HG03571 (cell line): ENCODE results near the gene ZNF394.

ENCODE experiments used
- ATAC-seq: cut with Tn5 transposase; IDR thresholded peaks from one replicate; pipeline ENCODE4 v1.9.1; 2021; ENCODE audit not compliant: unreplicated experiment

Gene ZNF394

DNA sequence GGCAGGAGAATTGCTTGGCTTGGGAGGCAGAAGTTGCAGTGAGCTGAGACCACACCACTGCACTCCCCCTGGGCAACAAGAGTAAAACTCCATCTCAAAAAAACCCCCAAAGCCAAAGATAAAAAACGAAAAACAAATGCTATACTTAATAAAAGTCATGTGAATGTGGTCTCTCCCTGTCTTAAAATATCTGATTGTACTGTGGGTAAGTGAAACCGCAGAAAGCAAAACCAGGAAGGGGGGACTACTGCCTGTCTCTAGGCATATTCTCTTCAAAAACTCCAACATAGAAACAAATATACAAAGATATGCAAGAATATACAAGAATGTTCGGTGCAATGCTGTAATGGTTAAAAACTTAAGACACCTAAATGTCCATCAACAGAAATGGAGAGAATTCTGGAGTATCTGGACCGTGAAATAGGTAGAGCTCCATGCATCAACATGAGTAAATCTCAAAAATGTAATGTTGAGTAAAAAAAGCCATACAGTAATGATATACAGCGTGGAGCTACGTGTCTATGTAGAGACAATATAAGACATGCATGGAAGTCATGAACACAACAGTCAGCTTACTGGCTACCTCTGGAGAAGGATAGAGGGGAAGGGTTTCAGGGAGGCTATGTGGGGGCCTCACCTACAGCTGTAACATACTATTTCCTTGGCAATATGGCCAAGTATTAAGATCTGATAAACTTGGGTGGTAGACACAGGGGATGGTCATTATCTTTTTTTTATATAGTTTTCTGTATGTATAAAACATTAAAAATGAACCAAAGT is 2.1 kb downstream of the ZNF394 start:
- ATAC-seq, result no peak

- no peak for ATAC-seq
These were observed 6.3 kb downstream of the ZNF394 start for GRCh38 chr7:99493823-99494222.

DNA sequence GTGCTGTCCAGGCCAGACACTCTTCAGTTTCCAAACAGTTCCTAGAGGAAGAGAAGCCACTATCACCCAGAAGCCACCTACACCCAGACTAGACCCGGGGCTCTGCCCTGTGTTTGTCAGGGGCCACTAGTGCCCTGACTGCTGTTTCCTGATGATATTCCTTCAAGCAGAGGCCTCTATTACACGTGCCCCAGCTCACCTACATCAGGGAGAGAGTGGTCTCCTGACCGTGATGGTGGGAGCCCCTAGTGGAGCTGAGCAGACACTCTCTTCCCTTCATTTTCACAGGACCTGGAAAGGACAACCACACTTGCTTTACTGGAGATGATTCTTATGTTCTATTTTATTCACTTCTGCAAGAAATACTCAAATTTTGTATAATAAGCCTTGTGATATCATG is 9.2 kb downstream of the ZNF394 start:
- ATAC-seq, result no peak

- ATAC-seq, result no peak
These were observed 10.8 kb downstream of the ZNF394 start for GRCh38 chr7:99489235-99489634.

DNA sequence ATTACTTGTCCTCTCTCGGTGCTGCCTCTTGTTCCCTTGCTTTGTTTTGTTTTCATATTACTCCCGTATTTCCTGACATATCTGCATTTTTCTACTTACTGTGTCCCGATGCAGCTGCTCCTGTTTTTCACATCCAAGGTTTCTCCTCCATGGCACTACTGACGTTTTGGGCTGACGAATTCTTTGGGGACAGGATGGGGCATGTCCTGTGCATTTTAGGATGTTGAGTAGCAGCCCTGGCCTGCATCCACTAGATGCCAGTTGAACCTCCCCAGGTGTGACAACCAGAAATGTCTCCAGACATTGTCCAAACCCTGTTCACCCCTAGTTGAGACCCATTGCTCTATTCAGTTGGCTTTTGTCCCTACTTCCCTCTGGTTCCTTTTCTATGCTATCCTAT is 15.0 kb downstream of the ZNF394 start:
- ATAC-seq, result no peak

DNA sequence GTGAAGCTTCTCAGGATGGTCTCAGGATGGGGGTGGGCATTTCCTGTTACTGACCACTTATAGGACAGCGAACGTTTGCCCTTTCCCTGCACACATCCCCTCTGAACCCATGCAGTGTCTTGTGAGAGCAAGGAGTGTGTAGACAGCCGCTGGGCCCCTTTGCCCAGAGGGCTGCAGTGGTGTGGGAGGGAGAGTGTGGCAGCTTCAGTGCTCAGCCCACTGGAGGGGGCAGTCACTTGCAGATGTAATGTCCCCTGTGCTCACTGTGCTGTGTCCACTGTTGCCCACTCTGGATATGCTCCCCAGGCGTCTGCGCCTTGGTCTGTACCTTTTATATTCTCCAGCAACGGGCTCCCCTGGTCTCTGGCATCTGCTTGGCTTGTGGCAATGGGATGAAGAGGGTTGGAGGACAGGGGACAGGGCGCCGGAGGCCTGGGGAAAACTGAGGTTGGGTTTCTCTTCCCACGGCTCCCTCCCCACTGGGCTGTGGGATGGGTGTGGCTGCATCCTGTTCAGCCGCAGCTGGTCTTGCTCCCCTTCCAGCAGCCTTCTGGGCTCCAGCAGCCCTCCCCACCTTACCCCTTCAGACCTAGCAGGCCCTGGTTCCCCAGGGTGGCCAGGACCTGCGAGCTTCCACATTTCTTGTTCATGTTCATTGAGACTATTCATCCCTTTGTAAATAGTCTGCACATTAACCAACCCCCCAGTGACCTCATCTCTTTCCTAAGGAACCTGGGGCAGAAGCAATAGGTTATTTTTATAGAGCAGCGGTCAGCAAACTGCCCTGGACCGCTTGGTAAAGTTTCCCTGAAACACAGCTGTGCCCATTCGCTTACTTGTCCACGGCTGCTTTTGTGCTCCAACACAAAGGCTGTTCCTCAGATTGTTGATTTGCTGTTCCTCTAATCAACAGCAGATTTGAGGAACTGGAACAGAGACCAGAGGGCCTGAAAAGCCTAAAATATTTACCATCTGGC is 21.3 kb downstream of the ZNF394 start:
- ATAC-seq, result no peak

DNA sequence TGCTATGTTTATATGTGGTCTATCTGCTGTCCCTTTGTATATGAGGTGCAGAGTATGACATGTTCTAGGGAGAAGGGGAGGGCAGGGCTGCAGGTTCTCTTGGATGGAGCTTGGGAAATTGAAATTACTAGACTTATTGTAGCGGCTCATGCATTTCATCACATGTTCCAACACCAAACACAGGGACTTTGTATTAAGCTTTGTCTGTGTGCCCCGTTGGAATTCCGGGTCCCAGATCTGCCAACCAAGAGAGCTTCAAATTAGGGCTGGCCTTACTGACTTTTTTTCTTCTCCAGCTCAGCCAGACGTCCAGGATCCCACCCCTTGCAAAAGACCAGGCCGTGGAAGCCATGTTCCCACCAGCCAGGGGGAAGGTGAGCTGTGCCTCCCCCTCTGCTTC is 24.0 kb downstream of the ZNF394 start:
- ATAC-seq, result no peak

GRCh38 chr7:99473315-99473596 is 26.8 kb downstream of the ZNF394 start:
- ATAC-seq, result peak; percentile 15

DNA sequence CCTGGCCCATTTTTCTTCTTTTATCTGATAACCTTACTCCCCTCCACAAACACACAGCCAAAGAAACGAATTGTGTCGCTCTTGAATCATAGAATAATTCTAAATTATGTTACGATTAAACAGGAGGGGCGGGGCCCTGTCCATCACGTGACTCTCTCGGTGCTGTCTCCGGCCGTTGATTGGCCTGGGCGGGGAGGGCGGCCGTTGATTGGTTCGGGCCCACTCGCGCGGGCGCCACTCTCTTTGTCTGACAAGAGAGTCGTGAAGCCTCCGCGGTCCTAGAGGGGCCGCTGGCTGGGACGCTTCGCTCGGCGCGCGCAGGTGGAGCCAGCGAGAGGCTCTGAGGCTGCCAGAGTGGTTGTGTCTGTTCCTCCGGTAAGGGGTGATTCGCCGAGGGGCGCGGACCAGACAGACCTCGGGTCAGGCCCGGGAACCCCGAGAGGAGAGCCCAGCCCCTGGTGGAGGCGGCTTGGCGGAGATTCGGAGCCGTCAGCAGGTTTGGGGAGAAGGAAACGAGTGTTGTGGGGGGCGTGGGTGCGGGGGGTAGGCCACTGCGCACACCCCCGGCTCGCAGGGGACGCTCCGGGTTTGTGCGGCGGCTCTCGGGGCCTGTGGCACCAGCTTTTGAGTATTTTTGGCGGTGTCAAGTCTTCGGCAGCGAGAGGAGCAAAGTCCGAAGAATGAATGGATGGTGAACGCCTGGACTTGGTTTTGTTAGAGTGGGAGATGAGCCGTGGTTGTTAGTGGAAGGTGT is 27.3 kb downstream of the ZNF394 start, which contains the start of gene ZNF789:
Gene ZNF789 (plus strand): TSS at position 330 of the 754 bp plus-strand sequence. CDS start 3,567 bp downstream, outside the sequence.
- peak; percentile 94 for ATAC-seq

DNA sequence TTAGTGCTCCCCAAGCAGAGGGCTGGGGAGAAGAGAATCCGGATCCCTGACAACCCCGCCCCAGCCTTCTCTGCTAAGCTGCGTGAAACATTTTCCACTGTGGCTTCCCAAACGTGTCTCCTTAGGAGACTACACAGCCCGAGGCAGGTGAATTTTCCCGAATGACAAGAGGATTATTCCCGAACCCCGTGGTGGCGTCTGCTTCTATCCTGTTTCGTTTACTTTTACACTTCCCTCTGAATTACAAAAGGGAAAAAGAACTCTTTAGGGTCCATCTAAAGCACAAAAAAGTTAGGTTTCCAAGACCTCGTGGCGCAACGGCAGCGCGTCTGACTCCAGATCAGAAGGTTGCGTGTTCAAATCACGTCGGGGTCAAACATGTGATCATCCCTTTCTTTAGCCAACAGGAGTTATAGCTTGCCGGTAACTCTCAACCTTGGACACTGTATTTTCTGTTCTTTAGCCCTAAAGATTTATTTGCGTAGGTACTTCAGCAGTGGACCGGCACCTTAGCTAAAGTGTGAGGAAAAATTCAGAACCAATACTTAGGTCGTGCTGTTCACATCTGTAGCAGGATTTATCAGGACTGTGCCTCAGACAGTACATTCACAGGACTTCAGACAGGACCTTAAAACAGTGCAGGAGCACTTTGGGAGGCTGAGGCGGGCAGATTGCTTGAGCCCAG is 30.6 kb downstream of the ZNF394 start:
- no peak for ATAC-seq

- no peak for ATAC-seq
These were observed 31.7 kb downstream of the ZNF394 start for GRCh38 chr7:99468336-99468918.

- ATAC-seq, result no peak
These were observed 34.7 kb downstream of the ZNF394 start for GRCh38 chr7:99465421-99465768.

DNA sequence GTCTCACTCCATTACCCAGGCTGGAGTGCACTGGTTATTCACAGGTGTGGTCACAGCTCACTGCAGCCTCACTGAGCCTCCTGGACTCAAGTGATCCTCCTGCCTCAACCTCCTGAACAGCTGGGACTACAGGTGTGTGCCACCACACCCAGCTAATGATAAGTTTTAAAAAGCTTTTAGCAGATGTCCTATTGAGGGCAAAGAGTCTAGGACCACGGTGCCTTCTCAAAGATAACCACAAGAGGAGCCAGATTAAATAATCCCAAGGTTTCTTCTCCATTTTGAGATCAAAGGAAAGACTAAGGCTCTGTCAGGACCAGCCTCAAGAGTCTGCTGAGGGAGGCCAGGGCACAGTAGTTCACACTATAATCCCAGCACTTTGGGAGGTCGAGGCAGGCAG is 38.9 kb downstream of the ZNF394 start:
- no peak for ATAC-seq

GRCh38 chr7:99460651-99461050 is 39.4 kb downstream of the ZNF394 start:
- ATAC-seq, result no peak

DNA sequence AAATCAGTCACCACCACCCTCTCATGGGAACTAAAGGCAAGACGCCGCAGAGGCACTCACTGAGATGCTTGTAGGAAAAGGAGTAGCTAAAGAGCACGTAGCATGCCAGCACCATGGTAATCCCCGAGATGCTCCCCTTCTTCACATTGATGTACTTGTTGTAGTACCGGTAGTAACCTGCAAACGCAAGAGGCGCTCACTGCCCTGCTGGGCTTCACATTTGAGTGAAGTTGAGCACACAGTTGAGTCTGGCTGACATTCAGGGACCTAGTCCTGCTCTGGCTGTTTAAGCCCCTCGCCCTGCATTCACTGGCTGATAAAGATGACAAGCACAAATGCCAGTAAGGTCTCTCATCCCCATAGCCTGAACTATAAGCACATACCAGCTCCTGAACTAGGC is 41.0 kb downstream of the ZNF394 start:
- no peak for ATAC-seq

DNA sequence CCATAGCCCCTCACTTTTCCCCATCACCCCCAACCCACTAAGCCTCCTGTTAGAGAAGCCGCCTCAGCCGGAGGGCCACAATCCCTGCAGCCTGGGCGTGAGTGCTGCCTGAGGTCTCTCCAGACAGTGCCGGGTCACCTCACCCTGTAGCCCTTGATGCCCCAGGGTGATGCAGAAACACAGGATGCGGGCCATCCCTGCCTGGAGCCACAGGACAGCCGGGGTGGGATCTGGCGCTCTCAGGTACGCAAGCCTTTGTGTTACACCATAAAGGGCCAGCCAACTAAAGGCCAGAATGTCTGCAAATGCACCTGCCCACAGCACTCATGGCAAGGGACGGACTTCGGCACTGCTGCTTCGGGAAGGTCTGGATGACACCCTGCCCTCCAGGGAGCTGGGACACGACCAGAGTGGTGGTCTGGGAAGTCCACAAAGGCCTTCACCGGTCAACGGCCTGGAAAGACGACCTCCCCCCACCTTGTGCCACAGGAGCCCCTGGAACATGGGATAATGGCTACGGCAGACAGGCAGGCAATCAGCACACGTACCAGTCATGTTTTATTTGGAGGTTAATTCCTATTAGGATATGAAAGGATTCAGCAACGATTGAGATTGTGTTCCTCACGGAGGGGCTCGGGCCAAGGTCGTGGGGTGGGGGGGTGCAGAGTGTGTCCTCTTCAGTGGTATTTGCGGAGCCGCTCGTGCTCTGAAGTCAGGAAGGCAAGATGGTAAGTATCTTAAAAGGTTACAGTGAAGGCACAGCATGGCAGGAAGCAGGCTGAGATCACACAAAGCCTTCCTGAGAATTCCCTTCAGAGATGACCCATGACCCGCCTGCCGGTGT is 42.2 kb downstream of the ZNF394 start:
- ATAC-seq, result no peak

DNA sequence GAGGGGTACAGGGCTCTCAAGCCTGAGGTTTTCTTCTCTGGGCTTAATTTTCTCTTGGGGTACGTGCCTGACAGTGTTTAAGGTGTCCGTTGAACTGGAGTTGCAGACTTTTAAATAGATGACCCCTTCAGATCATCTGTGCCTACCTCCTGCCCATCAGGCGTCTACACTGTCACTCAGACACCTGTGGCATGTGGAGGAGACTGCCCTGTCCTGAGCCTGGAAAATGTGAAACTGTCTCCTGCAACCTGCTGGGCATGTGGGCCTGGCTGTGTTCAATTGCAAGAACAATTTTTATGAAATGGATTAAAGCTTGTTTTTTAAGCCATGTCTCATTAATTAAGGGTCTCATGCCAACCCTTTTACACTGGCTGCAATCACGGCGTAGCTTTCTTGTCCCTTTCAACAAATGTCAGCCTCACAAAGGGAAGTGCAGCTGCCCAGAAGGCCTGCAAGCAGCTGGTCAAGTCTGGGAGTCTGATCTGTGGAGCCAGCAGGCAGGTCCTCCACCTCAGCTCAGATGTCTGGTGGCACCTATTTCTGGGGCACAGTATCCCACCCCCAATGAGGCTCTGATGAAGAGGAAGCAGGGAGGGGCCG is 42.9 kb downstream of the ZNF394 start:
- no peak for ATAC-seq

GRCh38 chr7:99456288-99456687 is 43.8 kb downstream of the ZNF394 start:
- ATAC-seq, result no peak

- no peak for ATAC-seq
These were observed 44.2 kb downstream of the ZNF394 start for GRCh38 chr7:99455874-99456273.
